Caco-2 (cell line): ENCODE measurements around the gene OR4S1. TPM values are rescaled to one million over a fixed set of nuclear protein-coding genes. Genes with fewer than 3 reads are reported as not detected.

Experiments used
- BruUV-seq: library from RNA; stranded (reverse); fragments of 400-500 nt; replicated peaks from 2 replicates; lab custom pipeline; 2021; lab: Mats Ljungman, UMichigan
- CTCF ChIA-PET: fragments of 300-600 bp; sonication (Branson Sonifier 250); formaldehyde crosslinking; loops from one replicate; lab custom pipeline; 2022; ENCODE audit warnings: antibody characterized with exemption; lab: Charles Lee
- POLR2A ChIA-PET: fragments of 300-600 bp; sonication (Branson Sonifier 250); formaldehyde crosslinking; loops from one replicate; lab custom pipeline; 2022; ENCODE audit warnings: antibody characterized with exemption; lab: Charles Lee
- DNase-seq, 2 experiments: peaks; one replicate each; pipeline versions ENCODE4 v3.0.0 to v3.0.0-alpha.2; 2020 to 2022
- H3K27me3 ChIP-seq: replicated peaks from 2 replicates; pipeline ENCODE4 v1.6.0; 2011; ENCODE audit warnings: low read length; ENCODE audit not compliant: control insufficient read depth, insufficient read depth
- H3K36me3 ChIP-seq: 2 replicates; pipeline ENCODE4 v1.5.1; 2011; ENCODE audit warnings: low read length; ENCODE audit not compliant: control insufficient read depth, insufficient read depth
- H3K4me1 ChIP-seq: fragments of 250-450 bp; sonication (Bioruptor Pico); 2 replicates; pipeline ENCODE4 v1.5.1; 2020; ENCODE audit warnings: mild to moderate bottlenecking
- H3K4me3 ChIP-seq: 2 replicates; pipeline ENCODE4 v1.5.1; 2011; ENCODE audit warnings: low read depth, mild to moderate bottlenecking, control low read depth, low read length
- H3K9me3 ChIP-seq: fragments of 250-450 bp; sonication (Bioruptor Pico); 2 replicates; pipeline ENCODE4 v1.5.1; 2020; ENCODE audit warnings: mild to moderate bottlenecking, moderate library complexity
- H3K27ac Mint-ChIP-seq: one replicate; pipeline ENCODE4 v1.8.0; 2022; ENCODE audit warnings: mixed read lengths; ENCODE audit not compliant: unreplicated experiment
- H3K27me3 Mint-ChIP-seq: one replicate; pipeline ENCODE4 v1.8.0; 2022; ENCODE audit warnings: mixed read lengths; ENCODE audit not compliant: insufficient read depth, unreplicated experiment
- H3K36me3 Mint-ChIP-seq: one replicate; pipeline ENCODE4 v1.8.0; 2022; ENCODE audit warnings: mild to moderate bottlenecking, mixed read lengths; ENCODE audit not compliant: insufficient read depth, unreplicated experiment
- H3K4me1 Mint-ChIP-seq: one replicate; pipeline ENCODE4 v1.8.0; 2022; ENCODE audit warnings: low read depth, mixed read lengths; ENCODE audit not compliant: unreplicated experiment
- H3K4me3 Mint-ChIP-seq: one replicate; pipeline ENCODE4 v1.8.0; 2022; ENCODE audit warnings: mild to moderate bottlenecking, moderate library complexity, mixed read lengths; ENCODE audit not compliant: unreplicated experiment
- H3K9me3 Mint-ChIP-seq: one replicate; pipeline ENCODE4 v1.8.0; 2022; ENCODE audit warnings: mixed read lengths; ENCODE audit not compliant: unreplicated experiment
- CTCF ChIP-seq, 2 experiments: fragments of 200-600 bp in 1 of 2; IDR thresholded peaks; 1 replicate in 1 of 2; 2 replicates in 1 of 2; pipeline versions ENCODE4 v1.5.1 to v1.8.0; 2011 to 2022; ENCODE audit warnings: antibody characterized with exemption in 1 of 2, control low read depth in 1 of 2, inconsistent platforms in 1 of 2, low read depth in 1 of 2, low read length in 1 of 2, mild to moderate bottlenecking in 1 of 2, moderate library complexity in 1 of 2; ENCODE audit not compliant: insufficient read depth in 1 of 2, severe bottlenecking in 1 of 2, unreplicated experiment in 1 of 2
- intact Hi-C: fragments of 100-400 bp; cut with micrococcal nuclease; formaldehyde crosslinking; loops from one replicate; pipeline ENCODE4 v1.10.0; 2022; ENCODE audit not compliant: unreplicated experiment
- total RNA-seq: library from RNA; stranded (reverse); gene quantifications from 2 replicates; pipeline ENCODE4 v1.2.3, GENCODE V29; 2022

OR4S1 gene
- total RNA-seq, 1 experiment from 2014 or later, result not detected

- H3K27ac Mint-ChIP-seq, result no peak overlapping the region
- Histone ChIP-seq H3K4me1 (no peaks in the 10 kb centered on the region), H3K4me3 (no peak overlapping the region), H3K36me3 (no peaks in the 10 kb centered on the region), H3K27me3 (no peaks in the 10 kb centered on the region), H3K9me3 (no peaks in the 10 kb centered on the region)
- no TSS peak for BruUV-seq
- intact Hi-C loops, result no loop called here
- no peak for TF ChIP-seq CTCF (IDR thresholded peaks at IDR 0.05; ENCODE audit: insufficient read depth in 1 of 2, low read depth in 1 of 2, low read length in 1 of 2, severe bottlenecking in 1 of 2, unreplicated experiment in 1 of 2)
- no peaks in the 10 kb centered on the region for H3K27me3 Mint-ChIP-seq
- no peak for DNase-seq
- H3K36me3 Mint-ChIP-seq, result no peaks in the 10 kb centered on the region
- no peak overlapping the region for H3K4me3 Mint-ChIP-seq
- peaks cover 16% of the 10 kb centered on the region for H3K9me3 Mint-ChIP-seq
- no peaks in the 10 kb centered on the region for H3K4me1 Mint-ChIP-seq
- POLR2A ChIA-PET, result no interaction called here
- CTCF ChIA-PET, result no interaction called here
Observed at GRCh38 chr11:48354013-48354412, 48.0 kb downstream of the OR4S1 start.

- H3K27me3 ChIP-seq, result no peaks in the 10 kb centered on the region
- Mint-ChIP-seq H3K36me3 (no peaks in the 10 kb centered on the region), H3K9me3 (peaks cover 15% of the 10 kb centered on the region)
Observed at GRCh38 chr11:48354677-48355076, 48.7 kb downstream of the OR4S1 start.

More at GRCh38 chr11:48354677-48355076, 48.7 kb downstream of the OR4S1 start:
- Mint-ChIP-seq H3K4me1 (no peaks in the 10 kb centered on the region), H3K4me3 (no peak overlapping the region), H3K27ac (no peak overlapping the region), H3K27me3 (no peaks in the 10 kb centered on the region)
- BruUV-seq, result no TSS peak
- Histone ChIP-seq H3K4me1 (no peaks in the 10 kb centered on the region), H3K9me3 (no peaks in the 10 kb centered on the region), H3K4me3 (no peak overlapping the region), H3K36me3 (no peaks in the 10 kb centered on the region)
- no peak for DNase-seq
- intact Hi-C loops, result no loop called here
- CTCF ChIA-PET, result no interaction called here
- no peak for TF ChIP-seq CTCF (IDR thresholded peaks at IDR 0.05; ENCODE audit: insufficient read depth in 1 of 2, low read depth in 1 of 2, low read length in 1 of 2, severe bottlenecking in 1 of 2, unreplicated experiment in 1 of 2)
- POLR2A ChIA-PET, result no interaction called here

Other genes starting within 250 kb of the OR4S1 start
- gene OR4B1, start 89.4 kb upstream of the OR4S1 start, total RNA-seq, result not detected in 2 replicates
- gene OR4X2, start 61.1 kb upstream of the OR4S1 start, total RNA-seq, result not detected in 2 replicates
- not detected in 2 replicates for gene OR4X1, start 42.4 kb upstream of the OR4S1 start, total RNA-seq
- gene OR4C3, start 18.7 kb downstream of the OR4S1 start, total RNA-seq, result not detected in 2 replicates
- gene OR4C5, start 60.2 kb downstream of the OR4S1 start, total RNA-seq, result not detected in 2 replicates
- not detected in 2 replicates for gene OR4A47, start 182.6 kb downstream of the OR4S1 start, total RNA-seq